Sigmoid colon (tissue), 7 donors: ENCODE data around the gene ADARB1. TPM values are rescaled to one million over a fixed set of nuclear protein-coding genes. Genes with fewer than 3 reads are reported as not detected.

ENCODE experiments used
- DNase-seq: peaks from one replicate; pipeline ENCODE4 v3.0.0-alpha.2; 2019
- H3K27ac ChIP-seq, 4 donors: fragments of 200-600 bp; sonication (generic); one replicate each; pipeline ENCODE4 v1.5.1; 2016 to 2019; ENCODE audit warnings: mild to moderate bottlenecking in 1 of 4
- H3K27me3 ChIP-seq, 3 donors: fragments of 200-600 bp; sonication (generic); one replicate each; pipeline ENCODE4 v1.5.1; 2019; ENCODE audit warnings: mild to moderate bottlenecking in 1 of 3
- H3K36me3 ChIP-seq, 4 donors: fragments of 200-600 bp; sonication (generic); one replicate each; pipeline ENCODE4 v1.5.1; 2016 to 2019
- H3K4me1 ChIP-seq, 4 donors: fragments of 200-600 bp; sonication (generic); one replicate each; pipeline ENCODE4 v1.5.1; 2017 to 2019
- H3K4me3 ChIP-seq, 4 donors: fragments of 200-600 bp; sonication (generic); one replicate each; pipeline ENCODE4 v1.5.1; 2017 to 2019; ENCODE audit warnings: mild to moderate bottlenecking in 2 of 4, moderate library complexity in 1 of 4
- H3K9me3 ChIP-seq, 4 donors: fragments of 200-600 bp in 3 of 4; sonication (generic) in 3 of 4; one replicate each; pipeline versions ENCODE4 v1.5.1 to v1.6.1; 2013 to 2019
- CTCF ChIP-seq, 4 experiments: fragments of 450-650 bp in 3 of 4; fragments of 200-600 bp in 1 of 4; IDR thresholded peaks; one replicate each; pipeline ENCODE4 v1.5.1; 2016 to 2019; ENCODE audit warnings: antibody characterized with exemption in 4 of 4, mild to moderate bottlenecking in 3 of 4, moderate library complexity in 2 of 4
- EP300 ChIP-seq, 4 donors: sonication (generic); formaldehyde crosslinking; IDR thresholded peaks; one replicate each; pipeline ENCODE4 v1.6.1; 2017; ENCODE audit warnings: antibody characterized with exemption in 4 of 4
- POLR2A ChIP-seq, 2 donors: fragments of 450-650 bp; IDR thresholded peaks; one replicate each; pipeline ENCODE4 v1.6.1; 2016; ENCODE audit warnings: antibody characterized with exemption in 2 of 2, mild to moderate bottlenecking in 2 of 2, moderate library complexity in 2 of 2
- POLR2AphosphoS5 ChIP-seq, 4 donors: sonication (generic); formaldehyde crosslinking; IDR thresholded peaks; one replicate each; pipeline ENCODE4 v1.6.1; 2017; ENCODE audit warnings: antibody characterized with exemption in 4 of 4
- WGBS, 2 donors: extraction: QIAGEN DNeasy Blood & Tissue Kit; methylation state at CpG; one replicate each; pipeline ENCODE4 v1.1.7; 2013; 5-methylcytosine and 5-hydroxymethylcytosine counted together
- intact Hi-C: fragments of 100-400 bp; cut with DNase I; formaldehyde crosslinking; loops from one replicate; pipeline ENCODE4 v1.15.1; 2023
- polyA plus RNA-seq, 3 donors: library from polyadenylated mRNA; stranded (reverse); fragments of 200-250 nt; gene quantifications; one replicate each; pipeline ENCODE4 v1.2.3, GENCODE V29; 2013
- total RNA-seq, 4 donors: library from RNA; depleted of rRNA; stranded (reverse); fragments of >200 nt; gene quantifications; one replicate each; pipeline ENCODE4 v1.1.0, GENCODE V29; 2016
- donor health status: healthy with polysubstance abuse.
- donor health status: Bipolar disorder and iron deficiency.
- donor health status: healthy.

Gene ADARB1
- total and polyA plus RNA-seq, 7 donors: 0.92 to 102 (median 41.3) TPM

- DNase-seq: no peak
- Histone ChIP-seq H3K4me1 (no peaks in the 10 kb centered on the region), H3K27ac (no peak overlapping the region), H3K9me3 (no peaks in the 10 kb centered on the region), H3K4me3 (no peak overlapping the region), H3K36me3 (peaks cover 5 to 94% (median 27%) of the 10 kb centered on the region in 4 donors), H3K27me3 (no peaks in the 10 kb centered on the region)
- TF ChIP-seq POLR2A (IDR thresholded peaks at IDR 0.05) (no peak), POLR2AphosphoS5 (IDR thresholded peaks at IDR 0.05) (no peak), CTCF (IDR thresholded peaks at IDR 0.05) (no peak), EP300 (IDR thresholded peaks at IDR 0.05) (no peak)
- intact Hi-C loops: no loop called here
- 71 to 72% methylated on average over 3 of the region's 3 CpGs for WGBS, 2 donors
These were observed 134.7 kb downstream of the ADARB1 start for GRCh38 chr21:45209046-45209445.

- no peak for TF ChIP-seq CTCF (IDR thresholded peaks at IDR 0.05)
- no peak for TF ChIP-seq EP300 (IDR thresholded peaks at IDR 0.05)
- TF ChIP-seq POLR2AphosphoS5 (IDR thresholded peaks at IDR 0.05): no peak
- TF ChIP-seq POLR2A (IDR thresholded peaks at IDR 0.05): no peak
- H3K9me3 ChIP-seq: no peaks in the 10 kb centered on the region
- WGBS, 2 donors: 67 to 88% methylated on average over 8 of the region's 8 CpGs
- no peaks in the 10 kb centered on the region for H3K4me1 ChIP-seq
- H3K4me3 ChIP-seq: no peak overlapping the region
- intact Hi-C loops: no loop called here
- H3K36me3 ChIP-seq: peaks cover 2 to 94% (median 20%) of the 10 kb centered on the region in 4 donors
- no peak overlapping the region for H3K27ac ChIP-seq
- H3K27me3 ChIP-seq: no peaks in the 10 kb centered on the region
- DNase-seq: no peak
These were observed 135.4 kb downstream of the ADARB1 start for GRCh38 chr21:45209685-45210284.

GRCh38 chr21:45210461-45210983 is 136.1 kb downstream of the ADARB1 start:
- TF ChIP-seq POLR2AphosphoS5 (IDR thresholded peaks at IDR 0.05) (no peak), CTCF (IDR thresholded peaks at IDR 0.05) (no peak), EP300 (IDR thresholded peaks at IDR 0.05) (no peak), POLR2A (IDR thresholded peaks at IDR 0.05) (no peak)
- DNase-seq: no peak
- peaks cover 0 to 89% (median 14%) of the 10 kb centered on the region in 4 donors for H3K36me3 ChIP-seq
- H3K4me3 ChIP-seq: no peak overlapping the region
- no peaks in the 10 kb centered on the region for H3K4me1 ChIP-seq
- WGBS, 2 donors: 94 to 96% methylated on average over 12 of the region's 12 CpGs
- no peaks in the 10 kb centered on the region for H3K27me3 ChIP-seq
- intact Hi-C loops: no loop called here
- no peak overlapping the region for H3K27ac ChIP-seq
- no peaks in the 10 kb centered on the region for H3K9me3 ChIP-seq

- no peak overlapping the region for H3K4me3 ChIP-seq
- WGBS, 2 donors: 78 to 87% methylated on average over 9 of the region's 9 CpGs
- no peak overlapping the region for H3K27ac ChIP-seq
- H3K27me3 ChIP-seq: no peaks in the 10 kb centered on the region
- H3K9me3 ChIP-seq: no peaks in the 10 kb centered on the region
- TF ChIP-seq CTCF (IDR thresholded peaks at IDR 0.05) (no peak), EP300 (IDR thresholded peaks at IDR 0.05) (no peak), POLR2A (IDR thresholded peaks at IDR 0.05) (no peak), POLR2AphosphoS5 (IDR thresholded peaks at IDR 0.05) (no peak)
- DNase-seq: no peak
- H3K36me3 ChIP-seq: peaks cover 0 to 78% (median 14%) of the 10 kb centered on the region in 4 donors
- H3K4me1 ChIP-seq: no peaks in the 10 kb centered on the region
- intact Hi-C loops: no loop called here
These were observed 137.3 kb downstream of the ADARB1 start for GRCh38 chr21:45211661-45212060.
